ENCODE data around the gene SLC25A22. TPM values are rescaled to one million over a fixed set of nuclear protein-coding genes. Genes with fewer than 3 reads are reported as not detected.
A peak's percentile ranks its signal among the peaks of the same experiment; 100 is the strongest.

SLC25A22 gene
- total RNA-seq, 1 donor from 2014 or later: 64.5 TPM

- Mint-ChIP-seq H3K4me1 (ENCODE audit: low read depth) (peaks cover 7% of the 10 kb centered on the region), H3K27ac (no peak overlapping the region), H3K9me3 (no peaks in the 10 kb centered on the region), H3K36me3 (ENCODE audit: low read depth) (peaks cover 14% of the 10 kb centered on the region), H3K27me3 (ENCODE audit: low read depth) (no peaks in the 10 kb centered on the region), H3K4me3 (ENCODE audit: low read depth) (no peak overlapping the region)
- intact Hi-C loops (cut with micrococcal nuclease): no loop called here
- no peak for DNase-seq (ENCODE audit: low spot score)
Observed at GRCh38 chr11:792873-793272, 5.2 kb downstream of the SLC25A22 start.

- DNase-seq (ENCODE audit: low spot score): no peak
- Mint-ChIP-seq H3K27me3 (ENCODE audit: low read depth) (no peaks in the 10 kb centered on the region), H3K36me3 (ENCODE audit: low read depth) (peaks cover 14% of the 10 kb centered on the region), H3K4me1 (ENCODE audit: low read depth) (peaks cover 7% of the 10 kb centered on the region), H3K9me3 (no peaks in the 10 kb centered on the region), H3K27ac (no peak overlapping the region), H3K4me3 (ENCODE audit: low read depth) (no peak overlapping the region)
- intact Hi-C loops (cut with micrococcal nuclease): no loop called here
Observed at GRCh38 chr11:792535-792821, 5.6 kb downstream of the SLC25A22 start.

GRCh38 chr11:791658-792534, 6.2 kb downstream of the SLC25A22 start:
- no peaks in the 10 kb centered on the region for H3K9me3 Mint-ChIP-seq
- peaks cover 14% of the 10 kb centered on the region for H3K36me3 Mint-ChIP-seq (ENCODE audit: low read depth)
- no peak overlapping the region for H3K4me3 Mint-ChIP-seq (ENCODE audit: low read depth)
- peaks cover 5% of the 10 kb centered on the region for H3K4me1 Mint-ChIP-seq (ENCODE audit: low read depth)
- DNase-seq (ENCODE audit: low spot score): no peak
- intact Hi-C loops (cut with micrococcal nuclease): no loop called here
- H3K27me3 Mint-ChIP-seq (ENCODE audit: low read depth): no peaks in the 10 kb centered on the region
- H3K27ac Mint-ChIP-seq: no peak overlapping the region

GRCh38 chr11:790721-791564, 7.1 kb downstream of the SLC25A22 start:
- Mint-ChIP-seq H3K27me3 (ENCODE audit: low read depth) (no peaks in the 10 kb centered on the region), H3K36me3 (ENCODE audit: low read depth) (peaks cover 14% of the 10 kb centered on the region), H3K4me1 (ENCODE audit: low read depth) (peaks cover 1% of the 10 kb centered on the region), H3K4me3 (ENCODE audit: low read depth) (no peak overlapping the region), H3K27ac (no peak overlapping the region), H3K9me3 (no peaks in the 10 kb centered on the region)
- DNase-seq (ENCODE audit: low spot score): no peak
- intact Hi-C loops (cut with micrococcal nuclease): no loop called here

- H3K9me3 Mint-ChIP-seq: no peaks in the 10 kb centered on the region
- peak; percentile 38 for DNase-seq (ENCODE audit: low spot score)
- H3K4me3 Mint-ChIP-seq (ENCODE audit: low read depth): peak within 1 kb of the TSS; percentile 49
- no peak within 1 kb of the TSS for H3K27ac Mint-ChIP-seq
- H3K4me1 Mint-ChIP-seq (ENCODE audit: low read depth): peaks cover 1% of the 10 kb centered on the region
- no peaks in the 10 kb centered on the region for H3K27me3 Mint-ChIP-seq (ENCODE audit: low read depth)
- H3K36me3 Mint-ChIP-seq (ENCODE audit: low read depth): peaks cover 14% of the 10 kb centered on the region
- intact Hi-C loops (cut with micrococcal nuclease): no loop called here
Observed at GRCh38 chr11:789943-790342, 8.1 kb downstream of the SLC25A22 start, which contains the start of gene CEND1. Gene CEND1, minus strand, starts transcription at chr11:790090. Its CDS starts 1,514 bp downstream, at chr11:788576.

- intact Hi-C loops (cut with micrococcal nuclease): no loop called here
- H3K9me3 Mint-ChIP-seq: no peaks in the 10 kb centered on the region
- H3K4me1 Mint-ChIP-seq (ENCODE audit: low read depth): no peaks in the 10 kb centered on the region
- peak overlapping the region; percentile 49 for H3K4me3 Mint-ChIP-seq (ENCODE audit: low read depth)
- H3K27me3 Mint-ChIP-seq (ENCODE audit: low read depth): no peaks in the 10 kb centered on the region
- peaks cover 14% of the 10 kb centered on the region for H3K36me3 Mint-ChIP-seq (ENCODE audit: low read depth)
- no peak overlapping the region for H3K27ac Mint-ChIP-seq
- DNase-seq (ENCODE audit: low spot score): no peak
Observed at GRCh38 chr11:788953-789940, 8.8 kb downstream of the SLC25A22 start.

GRCh38 chr11:788009-788640, 10.0 kb downstream of the SLC25A22 start:
- DNase-seq (ENCODE audit: low spot score): no peak
- H3K4me3 Mint-ChIP-seq (ENCODE audit: low read depth): no peak overlapping the region
- no peaks in the 10 kb centered on the region for H3K27me3 Mint-ChIP-seq (ENCODE audit: low read depth)
- no peaks in the 10 kb centered on the region for H3K9me3 Mint-ChIP-seq
- no peak overlapping the region for H3K27ac Mint-ChIP-seq
- H3K36me3 Mint-ChIP-seq (ENCODE audit: low read depth): peaks cover 15% of the 10 kb centered on the region
- H3K4me1 Mint-ChIP-seq (ENCODE audit: low read depth): no peaks in the 10 kb centered on the region
- intact Hi-C loops (cut with micrococcal nuclease): no loop called here

- Mint-ChIP-seq H3K4me3 (ENCODE audit: low read depth) (no peak overlapping the region), H3K36me3 (ENCODE audit: low read depth) (peaks cover 12% of the 10 kb centered on the region), H3K4me1 (ENCODE audit: low read depth) (no peaks in the 10 kb centered on the region), H3K9me3 (no peaks in the 10 kb centered on the region), H3K27me3 (ENCODE audit: low read depth) (no peaks in the 10 kb centered on the region), H3K27ac (no peak overlapping the region)
- no peak for DNase-seq (ENCODE audit: low spot score)
- intact Hi-C loops (cut with micrococcal nuclease): no loop called here
Observed at GRCh38 chr11:787084-787675, 10.9 kb downstream of the SLC25A22 start.

GRCh38 chr11:786235-787083, 11.6 kb downstream of the SLC25A22 start:
- H3K4me1 Mint-ChIP-seq (ENCODE audit: low read depth): no peaks in the 10 kb centered on the region
- no peak overlapping the region for H3K4me3 Mint-ChIP-seq (ENCODE audit: low read depth)
- peaks cover 10% of the 10 kb centered on the region for H3K36me3 Mint-ChIP-seq (ENCODE audit: low read depth)
- no peaks in the 10 kb centered on the region for H3K9me3 Mint-ChIP-seq
- no peak for DNase-seq (ENCODE audit: low spot score)
- H3K27me3 Mint-ChIP-seq (ENCODE audit: low read depth): no peaks in the 10 kb centered on the region
- no peak overlapping the region for H3K27ac Mint-ChIP-seq
- intact Hi-C loops (cut with micrococcal nuclease): no loop called here

- DNase-seq (ENCODE audit: low spot score): no peak
- H3K4me1 Mint-ChIP-seq (ENCODE audit: low read depth): peaks cover 9% of the 10 kb centered on the region
- intact Hi-C loops (cut with micrococcal nuclease): no loop called here
- H3K27ac Mint-ChIP-seq: no peak overlapping the region
- H3K4me3 Mint-ChIP-seq (ENCODE audit: low read depth): no peak overlapping the region
- H3K9me3 Mint-ChIP-seq: no peaks in the 10 kb centered on the region
- H3K36me3 Mint-ChIP-seq (ENCODE audit: low read depth): peaks cover 21% of the 10 kb centered on the region
- H3K27me3 Mint-ChIP-seq (ENCODE audit: low read depth): no peaks in the 10 kb centered on the region
Observed at GRCh38 chr11:783581-784015, 14.5 kb downstream of the SLC25A22 start.

Measured in activated T-helper 2 cell treated with anti-CD3 and anti-CD28 coated beads, Interferon-gamma antibody, Interleukin-2, Interleukin-4, amounts not matched to agents 10 μg/mL and 5 μg/mL and 100 μg/mL, durations not matched to agents 14 hours and 24 hours and 36 hours (primary cell).